ENCODE measurements around the gene KCNJ12.

Gene KCNJ12

GRCh38 chr17:21460358-21460757, 84.2 kb downstream of the KCNJ12 start:
- H3K27ac ChIP-seq: no peak overlapping the region
- TF ChIP-seq CTCF (conservative IDR thresholded peaks at IDR 0.05): no peak

DNA sequence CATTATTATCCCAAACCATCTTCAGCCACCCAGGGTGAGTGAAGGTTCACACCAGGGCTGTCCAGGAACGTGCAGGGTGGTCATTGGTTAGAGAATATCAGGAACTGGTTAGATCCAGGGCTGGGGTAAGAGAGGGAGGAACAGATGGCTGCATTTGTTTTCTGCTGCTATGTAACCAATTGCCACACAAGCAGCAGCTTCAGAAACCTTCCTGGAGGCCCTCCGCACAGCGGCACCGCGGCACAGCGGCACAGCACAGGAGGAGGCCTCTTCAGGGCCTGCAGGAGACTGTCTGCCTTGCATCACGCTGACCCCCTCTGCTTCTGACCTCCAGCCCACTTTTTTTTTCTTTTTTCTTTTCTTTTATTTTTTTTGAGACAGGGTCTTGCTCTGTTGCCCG, 86.1 kb downstream of the KCNJ12 start:
- H3K27ac ChIP-seq: no peak overlapping the region
- TF ChIP-seq CTCF (conservative IDR thresholded peaks at IDR 0.05): no peak

DNA sequence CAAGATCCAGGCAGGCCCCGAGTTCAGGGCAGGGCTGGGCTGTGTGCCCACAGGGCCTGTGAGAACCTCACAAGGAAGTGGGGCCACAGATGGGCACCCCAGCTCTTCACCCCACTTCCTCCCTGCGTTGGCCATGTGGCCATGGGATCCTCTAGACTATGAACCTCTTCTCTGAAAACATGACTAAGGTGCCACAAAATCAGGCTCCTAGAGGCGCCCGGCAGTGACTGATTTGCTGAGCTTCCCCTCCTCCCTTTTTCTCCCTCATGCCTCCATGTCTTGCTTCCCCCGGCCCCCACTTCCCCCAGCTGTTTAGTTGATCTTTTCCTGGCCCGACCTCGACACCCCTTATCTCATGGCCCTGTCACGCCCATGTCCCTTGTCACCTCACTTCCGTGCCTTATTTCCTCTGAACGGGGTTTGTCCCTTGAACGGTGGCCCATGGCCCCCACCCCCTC, 87.1 kb downstream of the KCNJ12 start:
- H3K27ac ChIP-seq: no peak overlapping the region
- TF ChIP-seq CTCF (conservative IDR thresholded peaks at IDR 0.05): no peak

DNA sequence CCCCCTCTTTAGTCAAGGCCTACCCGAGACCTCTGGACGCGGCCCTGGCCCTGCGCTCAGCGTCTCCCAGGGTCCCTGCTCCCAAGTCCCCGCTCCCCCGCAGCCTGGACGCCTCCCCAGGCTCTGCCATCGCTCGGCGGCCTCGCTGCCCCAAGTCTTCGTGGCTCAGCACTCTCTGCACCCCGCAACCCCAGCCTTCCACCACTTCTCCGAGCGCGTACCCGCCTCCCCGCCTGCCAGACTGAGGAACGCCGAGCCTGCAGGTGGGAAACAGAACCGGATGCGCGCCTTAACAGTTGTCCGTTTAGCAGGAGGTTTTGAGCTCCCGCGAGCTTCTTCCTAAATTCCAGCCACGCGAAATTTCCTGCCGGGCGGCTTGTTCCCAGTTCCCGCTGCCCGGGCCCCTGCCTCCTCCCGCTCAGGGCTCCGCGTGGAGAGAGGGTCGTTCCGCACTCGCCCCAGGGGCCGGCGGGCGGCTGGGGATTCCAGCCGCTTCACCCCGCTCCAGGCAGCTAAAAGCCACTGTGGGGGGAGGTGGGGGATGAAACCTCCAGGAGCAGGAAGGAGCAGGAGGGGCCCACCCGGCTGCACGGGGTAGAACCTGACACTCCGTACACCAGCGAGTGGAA, 87.7 kb downstream of the KCNJ12 start:
- H3K27ac ChIP-seq: no peak overlapping the region
- no peak for TF ChIP-seq CTCF (conservative IDR thresholded peaks at IDR 0.05)

DNA sequence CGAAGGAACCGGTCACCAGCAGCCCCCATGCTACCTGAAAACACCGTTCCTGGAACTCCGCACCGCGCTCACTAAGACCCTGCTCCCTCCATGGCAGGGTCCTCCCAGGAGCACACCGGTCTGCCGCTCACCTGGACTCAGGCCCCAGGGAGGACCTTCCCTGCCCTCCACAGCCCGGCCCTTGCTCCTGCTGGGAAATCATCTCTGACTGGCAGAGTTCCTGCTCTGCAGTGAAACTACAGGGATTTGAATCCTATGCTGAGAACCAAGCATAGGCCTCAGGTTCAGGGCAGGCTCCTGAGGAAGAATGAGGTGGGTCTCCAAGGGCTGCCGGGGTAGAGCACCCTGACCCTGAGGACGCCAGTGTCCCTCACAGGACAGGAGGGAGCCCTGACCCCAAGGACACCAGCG, 88.5 kb downstream of the KCNJ12 start:
- no peak overlapping the region for H3K27ac ChIP-seq
- no peak for TF ChIP-seq CTCF (conservative IDR thresholded peaks at IDR 0.05)

- TF ChIP-seq CTCF (conservative IDR thresholded peaks at IDR 0.05): no peak
- H3K27ac ChIP-seq: no peak overlapping the region
Measured at GRCh38 chr17:21466550-21466949, 90.4 kb downstream of the KCNJ12 start.

- TF ChIP-seq CTCF (conservative IDR thresholded peaks at IDR 0.05): no peak
- H3K27ac ChIP-seq: no peak overlapping the region
Measured at GRCh38 chr17:21467196-21467595, 91.0 kb downstream of the KCNJ12 start.

Measured in VCaP (cell line).